Neuronal stem cell (in vitro differentiated cells): ENCODE results near the gene TMEM87B.

ENCODE experiments used
- DNase-seq: peaks from one replicate; pipeline ENCODE4 v3.0.0-alpha.2; 2013; ENCODE audit warnings: low spot score
- H2AFZ ChIP-seq: one replicate; pipeline ENCODE4 v1.6.1; 2013; ENCODE audit warnings: mild to moderate bottlenecking, low read length, inconsistent platforms
- H2AK5ac ChIP-seq: 2 replicates; pipeline ENCODE4 v1.6.1; 2013; ENCODE audit warnings: low read depth, mild to moderate bottlenecking, inconsistent platforms, low read length, moderate library complexity, mixed read lengths
- H2BK120ac ChIP-seq: 2 replicates; pipeline ENCODE4 v1.6.1; 2013; ENCODE audit warnings: low read depth, mild to moderate bottlenecking, inconsistent platforms, low read length, moderate library complexity, mixed read lengths
- H2BK12ac ChIP-seq: one replicate; pipeline ENCODE4 v1.6.1; 2013; ENCODE audit warnings: low read length, inconsistent platforms
- H2BK15ac ChIP-seq: 2 replicates; pipeline ENCODE4 v1.6.1; 2013; ENCODE audit warnings: mild to moderate bottlenecking, low read length, inconsistent platforms, mixed read lengths
- H2BK5ac ChIP-seq: one replicate; pipeline ENCODE4 v1.6.1; 2013; ENCODE audit warnings: inconsistent platforms, mild to moderate bottlenecking, low read length, moderate library complexity
- H3K14ac ChIP-seq: one replicate; pipeline ENCODE4 v1.6.1; 2013; ENCODE audit warnings: low read length, inconsistent platforms
- H3K18ac ChIP-seq: 2 replicates; pipeline ENCODE4 v1.6.1; 2013; ENCODE audit warnings: low read length, inconsistent platforms
- H3K23ac ChIP-seq: 2 replicates; pipeline ENCODE4 v1.6.1; 2013; ENCODE audit warnings: low read depth, mild to moderate bottlenecking, mixed read lengths, low read length, inconsistent platforms; ENCODE audit not compliant: poor library complexity
- H3K27ac ChIP-seq: replicated peaks from 3 replicates; pipeline ENCODE4 v1.5.1; 2013; ENCODE audit warnings: low read length, inconsistent platforms
- H3K27me3 ChIP-seq, 3 experiments: 2 replicates each; pipeline ENCODE4 v1.6.1; 2013; ENCODE audit warnings: low read length in 3 of 3, mild to moderate bottlenecking in 2 of 3, inconsistent platforms in 1 of 3, low read depth in 1 of 3, mixed read lengths in 1 of 3, moderate library complexity in 1 of 3; ENCODE audit not compliant: control insufficient read depth in 3 of 3, insufficient read depth in 3 of 3
- H3K36me3 ChIP-seq, 2 donors: replicated peaks in 1 of 2; 2 replicates each; pipeline ENCODE4 v1.6.1; 2013; ENCODE audit warnings: low read length in 2 of 2; ENCODE audit not compliant: control insufficient read depth in 2 of 2, insufficient read depth in 2 of 2
- H3K4ac ChIP-seq: 2 replicates; pipeline ENCODE4 v1.6.1; 2013; ENCODE audit warnings: inconsistent platforms, mild to moderate bottlenecking, low read length, moderate library complexity
- H3K4me1 ChIP-seq, 2 donors: 1 replicate in 1 of 2; 2 replicates in 1 of 2; pipeline ENCODE4 v1.6.1; 2013; ENCODE audit warnings: low read length in 2 of 2, low read depth in 1 of 2; ENCODE audit not compliant: control insufficient read depth in 2 of 2, insufficient read depth in 1 of 2
- H3K4me2 ChIP-seq: one replicate; pipeline ENCODE4 v1.6.1; 2013; ENCODE audit warnings: mild to moderate bottlenecking, low read length, inconsistent platforms; ENCODE audit not compliant: insufficient read depth, poor library complexity, severe bottlenecking
- H3K4me3 ChIP-seq, 2 donors: 2 replicates each; pipeline ENCODE4 v1.5.1; 2013; ENCODE audit warnings: low read length in 2 of 2, mild to moderate bottlenecking in 2 of 2, inconsistent platforms in 1 of 2, moderate library complexity in 1 of 2
- H3K79me1 ChIP-seq: one replicate; pipeline ENCODE4 v1.6.1; 2013; ENCODE audit warnings: low read depth, mild to moderate bottlenecking, inconsistent platforms, low read length, moderate library complexity
- H3K9ac ChIP-seq: one replicate; pipeline ENCODE4 v1.6.1; 2013; ENCODE audit warnings: mild to moderate bottlenecking, low read depth, low read length, inconsistent platforms; ENCODE audit not compliant: poor library complexity
- H3K9me3 ChIP-seq, 2 donors: replicated peaks in 1 of 2; 2 replicates each; pipeline versions ENCODE3 to v1.6.1; 2013; ENCODE audit warnings: low read length in 2 of 2, mild to moderate bottlenecking in 2 of 2, inconsistent platforms in 1 of 2, low read depth in 1 of 2, mixed read lengths in 1 of 2, moderate library complexity in 1 of 2; ENCODE audit not compliant: control insufficient read depth in 2 of 2, insufficient read depth in 1 of 2
- H4K8ac ChIP-seq: one replicate; pipeline ENCODE4 v1.6.1; 2013; ENCODE audit warnings: low read depth, mild to moderate bottlenecking, inconsistent platforms, low read length, moderate library complexity
- H4K91ac ChIP-seq: one replicate; pipeline ENCODE4 v1.6.1; 2013; ENCODE audit warnings: low read length, low read depth, mild to moderate bottlenecking, inconsistent platforms; ENCODE audit not compliant: poor library complexity
- WGBS, 2 donors: extraction: QIAGEN DNeasy Blood & Tissue Kit; methylation state at CpG; one replicate each; pipeline ENCODE4 v1.1.7; 2013; ENCODE audit warnings: missing lambda C conversion rate in 2 of 2, mixed read lengths in 1 of 2; ENCODE audit not compliant: insufficient read length in 2 of 2, insufficient replicate concordance in 1 of 2; ENCODE audit errors: extremely low coverage in 2 of 2; 5-methylcytosine and 5-hydroxymethylcytosine counted together

The TMEM87B gene

DNA sequence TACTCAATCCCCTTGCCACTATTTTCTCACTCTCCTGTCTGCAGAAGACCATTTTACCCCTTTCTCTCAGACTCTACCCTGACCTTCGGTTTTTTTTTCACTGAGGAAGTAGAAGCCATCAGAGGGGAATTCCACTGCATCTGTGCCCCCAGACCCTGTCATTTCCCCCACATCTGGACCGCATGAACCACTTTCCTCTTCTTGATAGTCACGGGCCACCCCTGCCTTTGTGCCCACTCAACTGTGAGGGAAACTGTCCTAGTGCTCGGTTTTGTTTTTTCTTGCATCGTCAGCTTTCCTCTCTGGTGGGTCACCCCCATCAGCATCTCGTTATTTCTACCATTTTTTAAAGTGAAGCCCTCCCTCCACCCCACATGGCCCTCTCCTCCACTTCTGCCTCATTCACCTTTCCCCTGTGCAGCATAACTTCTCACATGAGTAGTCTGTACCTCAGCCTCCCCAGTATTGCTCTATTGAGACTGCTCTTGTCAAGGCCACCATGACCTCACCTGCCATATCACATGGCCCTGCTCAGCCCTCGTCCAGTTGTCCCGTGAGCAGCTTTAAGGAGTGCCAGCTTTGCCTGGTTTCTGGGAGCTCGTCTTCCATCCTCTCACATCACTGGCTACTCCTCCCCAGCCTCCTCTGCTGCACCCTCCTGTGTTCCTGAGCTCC is 32.4 kb downstream of the TMEM87B start:
- Histone ChIP-seq H2AK5ac (no peak overlapping the region), H3K9ac (no peak overlapping the region), H3K4me3 (peak overlapping the region in 1 of 2 donors; percentile 43), H2BK15ac (no peak overlapping the region), H4K8ac (no peak overlapping the region), H4K91ac (no peak overlapping the region), H3K18ac (no peak overlapping the region), H3K9me3 (no peaks in the 10 kb centered on the region), H3K36me3 (peaks cover 7 to 83% of the 10 kb centered on the region in 2 donors), H2AFZ (no peak overlapping the region), H3K27ac (no peak overlapping the region), H3K23ac (no peak overlapping the region), H2BK12ac (no peak overlapping the region), H3K4me2 (no peak overlapping the region), H3K4ac (no peak overlapping the region), H3K4me1 (no peaks in the 10 kb centered on the region), H2BK5ac (no peak overlapping the region), H3K27me3 (no peaks in the 10 kb centered on the region), H3K14ac (no peak overlapping the region), H3K79me1 (no peaks in the 10 kb centered on the region), H2BK120ac (no peak overlapping the region)
- no CpG with 5 or more reads among the region's 9 CpGs for WGBS, 2 donors
- no peak for DNase-seq

- Histone ChIP-seq H2AK5ac (no peak overlapping the region), H3K27me3 (no peaks in the 10 kb centered on the region), H2AFZ (no peak overlapping the region), H2BK120ac (no peak overlapping the region), H3K9me3 (no peaks in the 10 kb centered on the region), H3K9ac (no peak overlapping the region), H3K4me1 (no peaks in the 10 kb centered on the region), H3K18ac (no peak overlapping the region), H3K4me3 (no peak overlapping the region), H4K8ac (no peak overlapping the region), H3K4ac (no peak overlapping the region), H4K91ac (no peak overlapping the region), H3K14ac (no peak overlapping the region), H2BK5ac (no peak overlapping the region), H3K23ac (no peak overlapping the region), H3K27ac (no peak overlapping the region), H3K79me1 (no peaks in the 10 kb centered on the region), H2BK15ac (no peak overlapping the region), H3K4me2 (no peak overlapping the region), H3K36me3 (peaks cover 5 to 68% of the 10 kb centered on the region in 2 donors), H2BK12ac (no peak overlapping the region)
- WGBS, 2 donors = no CpG with 5 or more reads among the region's 5 CpGs
- no peak for DNase-seq
Measured at GRCh38 chr2:112089375-112089774, 34.3 kb downstream of the TMEM87B start.

DNA sequence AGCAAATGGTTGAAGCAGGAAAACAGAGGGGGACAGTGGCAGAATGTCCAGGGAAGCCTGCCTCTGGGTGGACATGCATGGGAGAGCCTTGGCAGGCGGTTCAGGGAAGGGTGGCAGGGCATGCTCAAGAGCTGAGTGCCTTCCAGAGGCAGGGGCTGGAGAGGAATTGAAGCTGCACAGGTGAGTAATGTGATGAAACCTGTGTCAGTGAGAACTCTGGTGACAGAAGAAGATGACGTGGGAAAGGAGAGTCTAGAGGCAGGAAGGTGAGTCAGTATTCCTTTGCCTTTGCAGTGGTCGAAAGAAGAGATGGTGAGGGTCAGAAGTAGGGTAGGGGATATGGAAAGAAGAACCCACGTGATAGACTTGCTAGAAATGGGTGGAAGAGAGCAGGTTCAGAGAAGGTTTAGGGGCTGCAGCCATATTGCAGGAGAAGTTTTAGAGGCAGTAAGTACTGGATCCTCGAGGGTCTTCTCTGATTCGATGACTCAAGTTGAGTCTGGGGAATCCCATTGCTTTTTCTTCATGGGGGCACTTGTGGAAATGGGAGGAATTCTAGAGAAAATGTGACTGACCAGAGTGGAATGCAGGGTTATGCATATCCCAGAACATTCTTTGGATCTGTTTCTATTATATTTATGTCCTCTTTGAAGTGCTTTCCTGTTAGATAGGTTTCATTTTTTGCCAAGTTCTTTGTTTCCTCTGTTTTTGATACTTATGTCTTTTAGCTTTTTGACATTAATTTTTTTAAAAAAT is 37.4 kb downstream of the TMEM87B start:
- H3K4me1 ChIP-seq = no peaks in the 10 kb centered on the region
- H2AK5ac ChIP-seq = no peak overlapping the region

DNA sequence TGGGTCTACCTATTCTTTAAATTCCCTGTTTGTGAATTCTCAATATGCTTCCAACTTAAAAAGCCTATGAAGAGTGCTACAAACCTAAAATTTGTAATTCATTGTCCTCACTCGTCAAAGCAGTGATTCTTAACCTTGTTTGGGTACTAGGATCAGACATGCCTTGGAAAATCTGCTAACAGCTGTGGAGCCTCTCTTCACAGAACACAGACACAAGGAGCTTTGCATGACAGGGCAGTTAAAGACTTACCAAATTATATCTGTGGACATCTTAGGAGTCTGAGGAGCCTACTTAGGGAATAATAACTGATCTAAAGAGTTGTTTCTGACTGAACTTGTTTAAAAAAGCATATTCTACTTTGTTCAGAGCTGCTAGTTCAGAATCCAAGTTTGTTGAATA is 38.1 kb downstream of the TMEM87B start:
- no peak overlapping the region for H3K27ac ChIP-seq

More for the DNA sequence above, 37.4 kb downstream of the TMEM87B start:
- Histone ChIP-seq H3K23ac (no peak overlapping the region), H4K91ac (no peak overlapping the region), H3K4me2 (no peak overlapping the region), H2AFZ (no peak overlapping the region), H2BK12ac (no peak overlapping the region), H3K9me3 (peaks cover 0 to 2% of the 10 kb centered on the region in 2 donors), H3K18ac (no peak overlapping the region), H3K36me3 (peaks cover 5 to 52% of the 10 kb centered on the region in 2 donors), H3K14ac (no peak overlapping the region), H4K8ac (no peak overlapping the region), H2BK5ac (no peak overlapping the region), H2BK15ac (no peak overlapping the region), H3K27me3 (no peaks in the 10 kb centered on the region), H3K9ac (no peak overlapping the region), H3K27ac (no peak overlapping the region), H3K79me1 (no peaks in the 10 kb centered on the region), H3K4me3 (no peak overlapping the region), H2BK120ac (no peak overlapping the region), H3K4ac (no peak overlapping the region)
- WGBS, 2 donors = no CpG with 5 or more reads among the region's 6 CpGs
- DNase-seq = no peak

More for the DNA sequence above, 38.1 kb downstream of the TMEM87B start:
- no peak overlapping the region for H4K8ac ChIP-seq
- H3K4me3 ChIP-seq = no peak overlapping the region
- H3K23ac ChIP-seq = no peak overlapping the region
- peaks cover 3 to 47% of the 10 kb centered on the region in 2 donors for H3K36me3 ChIP-seq
- no peak overlapping the region for H2BK5ac ChIP-seq
- H2AK5ac ChIP-seq = no peak overlapping the region
- no peaks in the 10 kb centered on the region for H3K27me3 ChIP-seq
- WGBS, 2 donors = no CpG with 5 or more reads among the region's 1 CpG
- no peak overlapping the region for H2BK12ac ChIP-seq
- no peak overlapping the region for H2BK15ac ChIP-seq
- H2BK120ac ChIP-seq = no peak overlapping the region
- no peak overlapping the region for H2AFZ ChIP-seq
- H3K9ac ChIP-seq = no peak overlapping the region
- no peak overlapping the region for H4K91ac ChIP-seq
- no peaks in the 10 kb centered on the region for H3K4me1 ChIP-seq
- no peaks in the 10 kb centered on the region for H3K79me1 ChIP-seq
- H3K18ac ChIP-seq = no peak overlapping the region
- DNase-seq = no peak
- no peak overlapping the region for H3K4me2 ChIP-seq
- peaks cover 0 to 2% of the 10 kb centered on the region in 2 donors for H3K9me3 ChIP-seq
- no peak overlapping the region for H3K14ac ChIP-seq
- no peak overlapping the region for H3K4ac ChIP-seq
